CD8-positive, alpha-beta memory T cell (primary cell): ENCODE results near the gene C16orf54. TPM values are rescaled to one million over a fixed set of nuclear protein-coding genes. Genes with fewer than 3 reads are reported as not detected.
"Not testable (repeated sequence)": the region's sequence is repeated elsewhere in the genome, so short reads cannot be mapped to it uniquely, and the experiment has no call there.

Experiments
- CTCF ChIA-PET: fragments of 350-600 bp; sonication (Branson Sonifier 250); formaldehyde crosslinking; loops from one replicate; lab custom pipeline; 2021; ENCODE audit warnings: antibody characterized with exemption; lab: Charles Lee
- POLR2A ChIA-PET: fragments of 350-600 bp; sonication (Branson Sonifier 250); formaldehyde crosslinking; loops from one replicate; lab custom pipeline; 2021; ENCODE audit warnings: antibody characterized with exemption; lab: Charles Lee
- DNase-seq, 5 donors: peaks; one replicate each; pipeline versions ENCODE4 v3.0.0 to v3.0.0-alpha.2; 2020 to 2022; ENCODE audit warnings: mixed read lengths in 1 of 5
- H3K27ac ChIP-seq: one replicate; pipeline ENCODE4 v1.7.0; 2013; ENCODE audit warnings: low read depth, mild to moderate bottlenecking, low read length, moderate library complexity
- H3K27me3 ChIP-seq: 2 replicates; pipeline ENCODE4 v1.7.0; 2013; ENCODE audit warnings: low read length, mild to moderate bottlenecking; ENCODE audit not compliant: insufficient read depth, poor library complexity, severe bottlenecking
- H3K36me3 ChIP-seq: 2 replicates; pipeline ENCODE4 v1.7.0; 2013; ENCODE audit warnings: mild to moderate bottlenecking, low read length, moderate library complexity; ENCODE audit not compliant: insufficient read depth
- H3K4me1 ChIP-seq: 2 replicates; pipeline ENCODE4 v1.7.0; 2013; ENCODE audit warnings: mild to moderate bottlenecking, low read length, moderate library complexity; ENCODE audit not compliant: insufficient read depth
- H3K4me3 ChIP-seq: 2 replicates; pipeline ENCODE4 v1.7.0; 2013; ENCODE audit warnings: mild to moderate bottlenecking, low read length
- H3K9me3 ChIP-seq: 2 replicates; pipeline ENCODE4 v1.7.0; 2013; ENCODE audit warnings: mild to moderate bottlenecking, low read length
- H3K27ac Mint-ChIP-seq, 8 donors: one replicate each; pipeline ENCODE4 v1.8.0; 2020 to 2021; ENCODE audit warnings: mixed read lengths in 8 of 8, mild to moderate bottlenecking in 6 of 8, inconsistent platforms in 3 of 8, moderate library complexity in 3 of 8
- H3K27me3 Mint-ChIP-seq, 2 donors: one replicate each; pipeline ENCODE4 v1.8.0; 2020 to 2021; ENCODE audit warnings: mixed read lengths in 2 of 2, mild to moderate bottlenecking in 1 of 2, moderate library complexity in 1 of 2
- H3K36me3 Mint-ChIP-seq, 3 donors: one replicate each; pipeline ENCODE4 v1.8.0; 2020 to 2021; ENCODE audit warnings: mixed read lengths in 3 of 3, inconsistent platforms in 1 of 3, mild to moderate bottlenecking in 1 of 3
- H3K4me1 Mint-ChIP-seq, 3 donors: one replicate each; pipeline ENCODE4 v1.8.0; 2020 to 2021; ENCODE audit warnings: mixed read lengths in 3 of 3, inconsistent platforms in 1 of 3, mild to moderate bottlenecking in 1 of 3
- H3K4me3 Mint-ChIP-seq, 7 donors: one replicate each; pipeline ENCODE4 v1.8.0; 2020 to 2021; ENCODE audit warnings: mixed read lengths in 7 of 7, mild to moderate bottlenecking in 6 of 7, moderate library complexity in 4 of 7, inconsistent platforms in 2 of 7
- H3K9me3 Mint-ChIP-seq, 5 donors: one replicate each; pipeline ENCODE4 v1.8.0; 2020 to 2022; ENCODE audit warnings: mixed read lengths in 5 of 5, mild to moderate bottlenecking in 3 of 5, moderate library complexity in 2 of 5, inconsistent platforms in 1 of 5
- polyA plus RNA-seq: library from polyadenylated mRNA; unstranded; fragments of 300-500 nt; fragmentation: Illumina TruSeq; gene quantifications from one replicate; pipeline ENCODE4 v1.2.3, GENCODE V29; 2021
- total RNA-seq, 2 experiments: library from RNA; stranded (reverse); gene quantifications; one replicate each; pipeline ENCODE4 v1.2.3, GENCODE V29; 2021

Gene C16orf54
- total and polyA plus RNA-seq, 3 experiments from 2014 or later = 32.3 to 45.0 (median 33.3) TPM

GRCh38 chr16:29766571-29766970 lies 20.8 kb upstream of the C16orf54 start:
- ChIA-PET POLR2A (interaction anchor here (0.7 kb wide), 2 partner anchors 10 to 24 kb away, joined by 3 to 4 read pairs; no protein-coding TSS in a partner anchor), CTCF (interaction anchor here (1.1 to 1.4 kb wide), 3 partner anchors 11 to 24 kb away, joined by 3 read pairs; partner anchors contain the start of genes C16orf54 and KIF22)
- Histone ChIP-seq H3K27ac (no peak overlapping the region), H3K27me3 (no peaks in the 10 kb centered on the region), H3K4me3 (no peak overlapping the region), H3K9me3 (no peaks in the 10 kb centered on the region), H3K4me1 (peaks cover 5% of the 10 kb centered on the region), H3K36me3 (no peaks in the 10 kb centered on the region)
- no peaks in the 10 kb centered on the region for H3K27me3 Mint-ChIP-seq
- peaks cover 0 to 3% (median 0%) of the 10 kb centered on the region in 3 donors for H3K36me3 Mint-ChIP-seq
- H3K9me3 Mint-ChIP-seq = no peaks in the 10 kb centered on the region
- H3K27ac Mint-ChIP-seq = no peak overlapping the region
- H3K4me3 Mint-ChIP-seq = no peak overlapping the region
- H3K4me1 Mint-ChIP-seq = peaks cover 3 to 7% (median 4%) of the 10 kb centered on the region in 3 donors
- DNase-seq = peak in 1 of 5 donors; percentile 8

- H3K36me3 ChIP-seq = no peaks in the 10 kb centered on the region
- no peak overlapping the region for H3K27ac ChIP-seq
- H3K27ac Mint-ChIP-seq = peak overlapping the region in 1 of 8 donors; percentile 70
- H3K27me3 ChIP-seq = no peaks in the 10 kb centered on the region
- CTCF ChIA-PET = interaction anchor here (0.8 to 1.5 kb wide), 4 partner anchors 13 to 25 kb away, joined by 3 read pairs; partner anchors contain the start of genes C16orf54 and KIF22
- no peak overlapping the region for H3K4me3 Mint-ChIP-seq
- peaks cover 5% of the 10 kb centered on the region for H3K4me1 ChIP-seq
- H3K36me3 Mint-ChIP-seq = peaks cover 0 to 2% (median 0%) of the 10 kb centered on the region in 3 donors
- peaks cover 3 to 9% (median 7%) of the 10 kb centered on the region in 3 donors for H3K4me1 Mint-ChIP-seq
- DNase-seq = peak in 1 of 5 donors; percentile 19
- H3K27me3 Mint-ChIP-seq = no peaks in the 10 kb centered on the region
- POLR2A ChIA-PET = no interaction called here
- H3K9me3 ChIP-seq = no peaks in the 10 kb centered on the region
- H3K4me3 ChIP-seq = no peak overlapping the region
- no peaks in the 10 kb centered on the region for H3K9me3 Mint-ChIP-seq
Observed at GRCh38 chr16:29765167-29766032, 19.6 kb upstream of the C16orf54 start.

GRCh38 chr16:29763326-29763725 lies 17.5 kb upstream of the C16orf54 start:
- peaks cover 5 to 10% (median 6%) of the 10 kb centered on the region in 3 donors for H3K4me1 Mint-ChIP-seq
- H3K36me3 ChIP-seq = no peaks in the 10 kb centered on the region
- H3K4me3 Mint-ChIP-seq = no peak overlapping the region
- H3K36me3 Mint-ChIP-seq = peaks cover 0 to 1% (median 0%) of the 10 kb centered on the region in 3 donors
- H3K9me3 ChIP-seq = no peaks in the 10 kb centered on the region
- H3K4me3 ChIP-seq = no peak overlapping the region
- H3K27me3 Mint-ChIP-seq = no peaks in the 10 kb centered on the region
- no peaks in the 10 kb centered on the region for H3K27me3 ChIP-seq
- no peaks in the 10 kb centered on the region for H3K9me3 Mint-ChIP-seq
- peak in 1 of 5 donors; percentile 9 for DNase-seq
- no peak overlapping the region for H3K27ac ChIP-seq
- ChIA-PET POLR2A (no interaction called here), CTCF (no interaction called here)
- no peak overlapping the region for H3K27ac Mint-ChIP-seq
- H3K4me1 ChIP-seq = peaks cover 5% of the 10 kb centered on the region

GRCh38 chr16:29761882-29762281 lies 16.1 kb upstream of the C16orf54 start:
- Histone ChIP-seq H3K27ac (no peak overlapping the region), H3K4me3 (no peak overlapping the region), H3K9me3 (no peaks in the 10 kb centered on the region), H3K27me3 (no peaks in the 10 kb centered on the region), H3K4me1 (peaks cover 17% of the 10 kb centered on the region), H3K36me3 (no peaks in the 10 kb centered on the region)
- H3K4me1 Mint-ChIP-seq = peaks cover 4 to 15% (median 6%) of the 10 kb centered on the region in 3 donors
- no peak overlapping the region for H3K4me3 Mint-ChIP-seq
- H3K27me3 Mint-ChIP-seq = no peaks in the 10 kb centered on the region
- H3K36me3 Mint-ChIP-seq = peaks cover 0 to 1% (median 0%) of the 10 kb centered on the region in 3 donors
- no peak overlapping the region for H3K27ac Mint-ChIP-seq
- peak in 1 of 5 donors; percentile 12 for DNase-seq
- POLR2A ChIA-PET = no interaction called here
- CTCF ChIA-PET = interaction anchor here (1.0 kb wide), 1 partner anchor 46 kb away, joined by 4 read pairs; no protein-coding TSS in a partner anchor
- H3K9me3 Mint-ChIP-seq = no peaks in the 10 kb centered on the region

- H3K9me3 Mint-ChIP-seq, H3K27ac Mint-ChIP-seq, H3K4me3 Mint-ChIP-seq, H3K36me3 ChIP-seq, H3K36me3 Mint-ChIP-seq, H3K9me3 ChIP-seq, POLR2A ChIA-PET, H3K4me3 ChIP-seq, H3K27me3 ChIP-seq, H3K27ac ChIP-seq, H3K27me3 Mint-ChIP-seq: not testable (repeated sequence)
- peak in 1 of 5 donors; percentile 27 for DNase-seq
- H3K4me1 ChIP-seq = peaks cover 19% of the 10 kb centered on the region
- CTCF ChIA-PET = interaction anchor here (1.0 to 1.1 kb wide), 2 partner anchors 29 to 47 kb away, joined by 4 read pairs; partner anchors contain the start of gene KIF22
- H3K4me1 Mint-ChIP-seq = peaks cover 6 to 20% (median 10%) of the 10 kb centered on the region in 3 donors
Observed at GRCh38 chr16:29761280-29761651, 15.5 kb upstream of the C16orf54 start.

GRCh38 chr16:29760567-29761279 lies 14.9 kb upstream of the C16orf54 start:
- Mint-ChIP-seq H3K36me3 (peaks cover 0 to 1% (median 0%) of the 10 kb centered on the region in 3 donors), H3K9me3 (no peaks in the 10 kb centered on the region), H3K27ac (peak overlapping the region in 2 of 8 donors; percentile 33 to 65), H3K4me1 (peaks cover 6 to 20% (median 10%) of the 10 kb centered on the region in 3 donors), H3K4me3 (no peak overlapping the region), H3K27me3 (no peaks in the 10 kb centered on the region)
- Histone ChIP-seq H3K4me3 (no peak overlapping the region), H3K27ac (no peak overlapping the region), H3K27me3 (no peaks in the 10 kb centered on the region), H3K36me3 (no peaks in the 10 kb centered on the region), H3K9me3 (no peaks in the 10 kb centered on the region), H3K4me1 (peaks cover 19% of the 10 kb centered on the region)
- DNase-seq = no peak
- CTCF ChIA-PET = interaction anchor here (1.1 kb wide), 1 partner anchor 29 kb away, joined by 4 read pairs; the partner anchor contains the start of gene KIF22
- POLR2A ChIA-PET = interaction anchor here (0.5 kb wide), 1 partner anchor 101 kb away, joined by 3 read pairs; no protein-coding TSS in a partner anchor

- no peak overlapping the region for H3K27ac Mint-ChIP-seq
- POLR2A ChIA-PET = interaction anchor here (0.6 kb wide), 1 partner anchor 237 kb away, joined by 3 read pairs; no protein-coding TSS in a partner anchor
Observed at GRCh38 chr16:29757950-29758466, 12.2 kb upstream of the C16orf54 start.

More at GRCh38 chr16:29757950-29758466, 12.2 kb upstream of the C16orf54 start:
- Histone ChIP-seq H3K4me1 (peaks cover 22% of the 10 kb centered on the region), H3K27ac (no peak overlapping the region), H3K9me3 (no peaks in the 10 kb centered on the region), H3K4me3 (no peak overlapping the region), H3K36me3 (no peaks in the 10 kb centered on the region), H3K27me3 (no peaks in the 10 kb centered on the region)
- Mint-ChIP-seq H3K9me3 (no peaks in the 10 kb centered on the region), H3K4me3 (no peak overlapping the region), H3K36me3 (no peaks in the 10 kb centered on the region), H3K27me3 (no peaks in the 10 kb centered on the region), H3K4me1 (peaks cover 9 to 33% (median 19%) of the 10 kb centered on the region in 3 donors)
- no peak for DNase-seq
- CTCF ChIA-PET = no interaction called here
